IMR-90 (cell line): ENCODE data around the gene GHR. TPM values are rescaled to one million over a fixed set of nuclear protein-coding genes. Genes with fewer than 3 reads are reported as not detected.

Source experiments
- ATAC-seq: fragments of 200-7000 bp; cut with Tn5 transposase; 2 replicates; pipeline ENCODE4 v1.9.1; 2020; ENCODE audit warnings: low read depth, mild to moderate bottlenecking, moderate library complexity
- BruUV-seq: library from RNA; stranded (reverse); fragments of 400-500 nt; replicated peaks from 2 replicates; lab custom pipeline; 2021; lab: Mats Ljungman, UMichigan
- CTCF ChIA-PET: fragments of 300-600 bp; formaldehyde crosslinking; extraction: SDS; loops from one replicate; lab custom pipeline; 2021; ENCODE audit warnings: antibody characterized with exemption; lab: Yijun Ruan, JAX
- POLR2A ChIA-PET: fragments of 300-600 bp; sonication (Branson Sonifier 250); formaldehyde crosslinking; loops from one replicate; lab custom pipeline; 2022; ENCODE audit warnings: antibody characterized with exemption; ENCODE audit not compliant: unreplicated experiment; lab: Charles Lee
- DNase-seq: peaks from one replicate; pipeline ENCODE4 v3.0.0; 2013
- H2AFZ ChIP-seq: replicated peaks from 2 replicates; pipeline ENCODE3; 2013; ENCODE audit warnings: low read length, mild to moderate bottlenecking; ENCODE audit not compliant: poor library complexity
- H2AK5ac ChIP-seq: 2 replicates; pipeline ENCODE4 v1.6.1; 2013; ENCODE audit warnings: low read depth, low read length, inconsistent platforms
- H2AK9ac ChIP-seq: replicated peaks from 2 replicates; pipeline ENCODE3; 2013; ENCODE audit warnings: mild to moderate bottlenecking, low read depth, low read length, moderate library complexity; ENCODE audit not compliant: poor library complexity
- H2BK120ac ChIP-seq: 2 replicates; pipeline ENCODE4 v1.6.1; 2013; ENCODE audit warnings: low read depth, low read length, inconsistent platforms
- H2BK15ac ChIP-seq: 3 replicates; pipeline ENCODE4 v1.6.1; 2013; ENCODE audit warnings: low read depth, low read length, inconsistent platforms
- H2BK20ac ChIP-seq: 2 replicates; pipeline ENCODE4 v1.6.1; 2013; ENCODE audit warnings: low read depth, mild to moderate bottlenecking, inconsistent platforms, low read length, moderate library complexity
- H2BK5ac ChIP-seq: 2 replicates; pipeline ENCODE4 v1.6.1; 2013; ENCODE audit warnings: mild to moderate bottlenecking, low read depth, low read length, inconsistent platforms; ENCODE audit not compliant: poor library complexity, severe bottlenecking
- H3K14ac ChIP-seq: replicated peaks from 2 replicates; pipeline ENCODE4 v1.6.1; 2013; ENCODE audit warnings: low read depth, low read length, inconsistent platforms
- H3K18ac ChIP-seq: 2 replicates; pipeline ENCODE4 v1.6.1; 2013; ENCODE audit warnings: low read depth, low read length, control low read depth
- H3K23ac ChIP-seq: 2 replicates; pipeline ENCODE4 v1.6.1; 2013; ENCODE audit warnings: low read depth, low read length, inconsistent platforms
- H3K27ac ChIP-seq: 2 replicates; pipeline ENCODE4 v1.5.1; 2013; ENCODE audit warnings: mild to moderate bottlenecking, control low read depth, low read length; ENCODE audit not compliant: insufficient read depth
- H3K27me3 ChIP-seq: 2 replicates; pipeline ENCODE4 v1.6.1; 2013; ENCODE audit warnings: low read length; ENCODE audit not compliant: control insufficient read depth, insufficient read depth
- H3K36me3 ChIP-seq: 2 replicates; pipeline ENCODE4 v1.6.1; 2013; ENCODE audit warnings: low read length, mixed read lengths; ENCODE audit not compliant: control insufficient read depth, insufficient read depth
- H3K4ac ChIP-seq: 2 replicates; pipeline ENCODE4 v1.6.1; 2013; ENCODE audit warnings: low read depth, low read length, inconsistent platforms
- H3K4me1 ChIP-seq: 2 replicates; pipeline ENCODE4 v1.6.1; 2013; ENCODE audit warnings: low read length, mixed read lengths; ENCODE audit not compliant: control insufficient read depth, insufficient read depth
- H3K4me2 ChIP-seq: 2 replicates; pipeline ENCODE4 v1.6.1; 2013; ENCODE audit warnings: low read depth, mild to moderate bottlenecking, control low read depth, low read length, moderate library complexity
- H3K4me3 ChIP-seq: 2 replicates; pipeline ENCODE4 v1.5.1; 2013; ENCODE audit warnings: low read depth, mild to moderate bottlenecking, control low read depth, low read length, moderate library complexity; ENCODE audit not compliant: insufficient read depth
- H3K56ac ChIP-seq: 2 replicates; pipeline ENCODE4 v1.6.1; 2013; ENCODE audit warnings: low read length, inconsistent platforms; ENCODE audit not compliant: insufficient read depth; ENCODE audit errors: extremely low read depth
- H3K79me1 ChIP-seq, 2 experiments: 2 replicates each; pipeline ENCODE4 v1.6.1; 2013; ENCODE audit warnings: low read length in 2 of 2, inconsistent platforms in 1 of 2, low read depth in 1 of 2
- H3K9ac ChIP-seq: 2 replicates; pipeline ENCODE4 v1.6.1; 2013; ENCODE audit warnings: low read depth, low read length, control low read depth
- H3K9me1 ChIP-seq: 2 replicates; pipeline ENCODE4 v1.6.1; 2013; ENCODE audit warnings: low read length, inconsistent platforms; ENCODE audit not compliant: insufficient read depth
- H3K9me3 ChIP-seq: 2 replicates; pipeline ENCODE4 v1.6.1; 2013; ENCODE audit warnings: low read length; ENCODE audit not compliant: control insufficient read depth, insufficient read depth
- H4K20me1 ChIP-seq: 2 replicates; pipeline ENCODE4 v1.6.1; 2013; ENCODE audit warnings: low read length, inconsistent platforms; ENCODE audit not compliant: insufficient read depth
- H4K5ac ChIP-seq: 2 replicates; pipeline ENCODE4 v1.6.1; 2013; ENCODE audit warnings: mild to moderate bottlenecking, low read depth, low read length, control low read depth
- H4K8ac ChIP-seq, 2 experiments: 2 replicates each; pipeline ENCODE4 v1.6.1; 2013; ENCODE audit warnings: low read depth in 2 of 2, low read length in 2 of 2, control low read depth in 1 of 2, inconsistent platforms in 1 of 2
- H4K91ac ChIP-seq: 2 replicates; pipeline ENCODE4 v1.6.1; 2013; ENCODE audit warnings: low read depth, low read length, inconsistent platforms; ENCODE audit not compliant: insufficient read depth
- CEBPB ChIP-seq: IDR thresholded peaks from 2 replicates; pipeline ENCODE4 v1.6.1; 2012; ENCODE audit warnings: low read depth, low read length, improper control_type of control experiment
- CTCF ChIP-seq: conservative IDR thresholded peaks from 2 replicates; pipeline ENCODE4 v1.5.1; 2012; ENCODE audit warnings: mild to moderate bottlenecking, low read depth, low read length, improper control_type of control experiment
- MAZ ChIP-seq: IDR thresholded peaks from 2 replicates; pipeline ENCODE4 v1.6.1; 2012; ENCODE audit warnings: low read depth, mild to moderate bottlenecking, low read length, improper control_type of control experiment, moderate library complexity, borderline replicate concordance
- POLR2A ChIP-seq: IDR thresholded peaks from 2 replicates; pipeline ENCODE4 v1.6.1; 2012; ENCODE audit warnings: mild to moderate bottlenecking, low read depth, low read length
- WGBS, 2 experiments: methylation state at CpG; one replicate each; pipeline versions ENCODE4 v1.1.5 to v1.1.7; 2013; ENCODE audit warnings: missing lambda C conversion rate in 2 of 2; ENCODE audit not compliant: insufficient read length in 1 of 2; ENCODE audit errors: extremely low coverage in 2 of 2; 5-methylcytosine and 5-hydroxymethylcytosine counted together
- dilution Hi-C: fragments of 300-500 bp; cut with HindIII; formaldehyde crosslinking; loops from one replicate; pipeline ENCODE4 v1.14.3; 2018; ENCODE audit warnings: low sequenced_read_pairs; ENCODE audit not compliant: unreplicated experiment
- in situ Hi-C: fragments of 300-500 bp; cut with MboI; formaldehyde crosslinking; loops from 3 replicates; pipeline ENCODE4 v1.14.3; 2019; ENCODE audit warnings: low sequenced_read_pairs, inconsistent platforms, mixed read lengths
- intact Hi-C: fragments of 100-400 bp; cut with micrococcal nuclease; formaldehyde crosslinking; loops from 2 replicates; pipeline ENCODE4 v1.10.0; 2022
- polyA plus RNA-seq, 3 experiments: library from polyadenylated mRNA; depleted of rRNA; stranded (reverse); fragments of >200 nt; gene quantifications; 2 replicates each; pipeline ENCODE4 v1.2.3, GENCODE V29; 2012; ENCODE audit warnings: low replicate concordance in 1 of 3
- total RNA-seq: library from RNA; depleted of rRNA; stranded (reverse); fragments of >200 nt; gene quantifications from 2 replicates; pipeline ENCODE4 v1.2.3, GENCODE V29; 2012

Gene GHR
- total and polyA plus RNA-seq, 2 of the 4 experiments (the other 2 are of a cell fraction): 0.36 to 1.1 TPM

- intact Hi-C loops (no loop called here), dilution Hi-C loops (no loop called here), in situ Hi-C loops (no loop called here)
- Histone ChIP-seq H3K36me3 (no peaks in the 10 kb centered on the region), H3K18ac (no peak overlapping the region), H3K14ac (no peak overlapping the region), H4K5ac (no peak overlapping the region), H4K91ac (no peak overlapping the region), H3K4me3 (no peak overlapping the region), H4K8ac (no peak overlapping the region), H3K4me1 (no peaks in the 10 kb centered on the region), H2AK9ac (no peak overlapping the region), H3K79me1 (no peaks in the 10 kb centered on the region), H3K27ac (no peak overlapping the region), H2AFZ (no peak overlapping the region), H3K9ac (no peak overlapping the region), H2BK15ac (no peak overlapping the region), H3K9me3 (no peaks in the 10 kb centered on the region), H4K20me1 (no peaks in the 10 kb centered on the region), H2BK120ac (no peak overlapping the region), H2BK5ac (no peak overlapping the region), H3K9me1 (no peaks in the 10 kb centered on the region), H3K56ac (no peak overlapping the region), H3K23ac (no peak overlapping the region), H3K27me3 (no peaks in the 10 kb centered on the region), H3K4ac (no peak overlapping the region), H2AK5ac (no peak overlapping the region), H2BK20ac (no peak overlapping the region), H3K4me2 (no peak overlapping the region)
- BruUV-seq: no TSS peak
- WGBS, 2 experiments: 80% methylated on average over 1 of the region's 5 CpGs; no CpG with 5 or more reads in 1 of the 2 experiments
- ATAC-seq (no peak), DNase-seq (no peak)
- no peak for TF ChIP-seq CTCF
- TF ChIP-seq CEBPB: no peak
- no peak for TF ChIP-seq MAZ
- TF ChIP-seq POLR2A: no peak
- POLR2A ChIA-PET: no interaction called here
- CTCF ChIA-PET: no interaction called here
Observed at GRCh38 chr5:42467572-42467971, 44.3 kb downstream of the GHR start.
